AG04449 (cell line): ENCODE measurements around the gene PLCB1.

ENCODE experiments used
- CTCF ChIA-PET: fragments of 350-600 bp; formaldehyde crosslinking; extraction: SDS; loops from one replicate; lab custom pipeline; 2021; ENCODE audit warnings: antibody characterized with exemption; lab: Yijun Ruan, JAX
- POLR2A ChIA-PET: fragments of 400-600, 350-600 bp; formaldehyde crosslinking; extraction: SDS; loops from one replicate; lab custom pipeline; 2020; ENCODE audit warnings: antibody characterized with exemption, inconsistent platforms; lab: Yijun Ruan, JAX
- DNase-seq: peaks from one replicate; pipeline ENCODE4 v3.0.0-alpha.2; 2010; ENCODE audit warnings: low read depth, low spot score
- H3K4me3 ChIP-seq: 2 replicates; pipeline ENCODE4 v1.5.1; 2011; ENCODE audit warnings: low read depth, mild to moderate bottlenecking, control low read depth, low read length
- TF ChIP-seq, protein P1 (sequence below): IDR thresholded peaks from one replicate; pipeline ENCODE4 v1.5.1; 2011; ENCODE audit warnings: mild to moderate bottlenecking, moderate library complexity, low read length, control low read depth, inconsistent platforms; ENCODE audit not compliant: insufficient read depth; ENCODE audit errors: missing control alignments

Gene PLCB1

GRCh38 chr20:8547968-8548588 is 416.0 kb downstream of the PLCB1 start:
- CTCF ChIA-PET = interaction anchor here (0.7 to 1.2 kb wide), 3 partner anchors 15 to 175 kb away, joined by 3 read pairs; no protein-coding TSS in a partner anchor
- no peak for DNase-seq
- POLR2A ChIA-PET = no interaction called here
- TF ChIP-seq, protein P1, sequence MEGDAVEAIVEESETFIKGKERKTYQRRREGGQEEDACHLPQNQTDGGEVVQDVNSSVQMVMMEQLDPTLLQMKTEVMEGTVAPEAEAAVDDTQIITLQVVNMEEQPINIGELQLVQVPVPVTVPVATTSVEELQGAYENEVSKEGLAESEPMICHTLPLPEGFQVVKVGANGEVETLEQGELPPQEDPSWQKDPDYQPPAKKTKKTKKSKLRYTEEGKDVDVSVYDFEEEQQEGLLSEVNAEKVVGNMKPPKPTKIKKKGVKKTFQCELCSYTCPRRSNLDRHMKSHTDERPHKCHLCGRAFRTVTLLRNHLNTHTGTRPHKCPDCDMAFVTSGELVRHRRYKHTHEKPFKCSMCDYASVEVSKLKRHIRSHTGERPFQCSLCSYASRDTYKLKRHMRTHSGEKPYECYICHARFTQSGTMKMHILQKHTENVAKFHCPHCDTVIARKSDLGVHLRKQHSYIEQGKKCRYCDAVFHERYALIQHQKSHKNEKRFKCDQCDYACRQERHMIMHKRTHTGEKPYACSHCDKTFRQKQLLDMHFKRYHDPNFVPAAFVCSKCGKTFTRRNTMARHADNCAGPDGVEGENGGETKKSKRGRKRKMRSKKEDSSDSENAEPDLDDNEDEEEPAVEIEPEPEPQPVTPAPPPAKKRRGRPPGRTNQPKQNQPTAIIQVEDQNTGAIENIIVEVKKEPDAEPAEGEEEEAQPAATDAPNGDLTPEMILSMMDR = no peak
- no peak overlapping the region for H3K4me3 ChIP-seq

DNA sequence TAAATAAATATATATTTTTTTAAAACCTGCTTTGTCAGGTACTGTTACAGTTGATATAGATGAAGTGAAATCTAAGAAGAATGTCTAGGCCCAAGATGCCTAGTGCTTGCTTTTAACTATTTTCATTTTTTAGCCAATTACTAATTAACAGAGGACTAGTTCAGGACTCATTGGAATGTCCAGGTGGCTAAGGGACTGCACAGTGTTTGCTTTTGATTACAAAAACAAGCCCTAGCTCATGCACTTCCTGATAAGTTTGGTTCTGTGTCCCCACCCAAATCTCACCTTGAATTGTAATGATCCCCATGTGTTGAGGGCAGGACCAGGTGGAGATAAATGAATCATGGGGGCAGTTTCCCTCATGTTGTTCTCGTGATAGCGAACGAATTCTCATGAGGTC is 417.1 kb downstream of the PLCB1 start:
- TF ChIP-seq, protein P1 = no peak
- ChIA-PET POLR2A (no interaction called here), CTCF (interaction anchor here (1.1 to 1.2 kb wide), 2 partner anchors 13 to 172 kb away, joined by 3 read pairs; no protein-coding TSS in a partner anchor)
- DNase-seq = no peak
- no peak overlapping the region for H3K4me3 ChIP-seq

DNA sequence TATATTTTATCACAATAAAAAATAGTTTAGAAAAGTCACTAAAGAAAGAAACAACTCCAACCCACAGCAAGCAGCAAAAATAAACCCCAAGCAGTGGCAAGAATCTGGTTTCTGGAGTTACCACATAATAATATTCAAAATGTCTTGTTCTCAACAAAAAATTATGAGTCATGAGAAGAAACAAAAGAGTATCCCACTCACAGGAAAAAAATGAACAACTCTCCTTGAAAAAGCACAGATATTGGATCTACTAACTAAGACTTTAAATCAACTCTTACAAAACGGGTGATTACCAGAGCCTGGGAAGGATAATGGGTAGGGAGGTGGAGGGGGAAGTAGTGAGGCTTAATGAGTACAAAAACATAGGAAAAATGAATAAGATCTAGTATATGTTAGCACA is 425.6 kb downstream of the PLCB1 start:
- no peak for DNase-seq
- no peak overlapping the region for H3K4me3 ChIP-seq
- TF ChIP-seq, protein P1 = no peak
- POLR2A ChIA-PET = no interaction called here
- CTCF ChIA-PET = no interaction called here

- no peak for DNase-seq
- TF ChIP-seq, protein P1 = no peak
- H3K4me3 ChIP-seq = no peak overlapping the region
- ChIA-PET CTCF (interaction anchor here (1.1 kb wide), 1 partner anchor 14 kb away, joined by 3 read pairs; no protein-coding TSS in a partner anchor), POLR2A (no interaction called here)
Measured at GRCh38 chr20:8562356-8562755, 430.3 kb downstream of the PLCB1 start.

DNA sequence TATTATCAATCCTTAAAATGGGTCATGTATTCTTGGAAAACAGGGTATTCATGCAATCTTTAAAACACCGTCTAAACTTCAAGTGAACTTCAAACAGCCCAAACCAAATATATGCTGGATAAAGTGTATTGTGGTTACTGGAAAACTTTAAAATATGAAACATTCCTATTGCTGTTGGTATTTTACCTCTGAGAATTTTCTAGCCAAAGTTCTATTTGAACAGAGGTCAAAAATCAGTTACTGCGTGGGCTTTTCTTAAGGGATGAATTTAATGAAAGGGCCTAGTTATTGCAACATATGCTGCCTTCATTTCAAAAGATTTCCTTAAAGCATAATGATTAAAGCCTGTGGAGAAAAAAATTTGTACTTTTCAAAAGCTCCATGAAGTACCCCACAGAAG is 436.0 kb downstream of the PLCB1 start:
- DNase-seq = no peak
- no peak overlapping the region for H3K4me3 ChIP-seq
- TF ChIP-seq, protein P1 = no peak
- ChIA-PET CTCF (interaction anchor here (0.9 kb wide), 1 partner anchor 13 kb away, joined by 3 read pairs; no protein-coding TSS in a partner anchor), POLR2A (no interaction called here)

- TF ChIP-seq, protein P1 = no peak
- CTCF ChIA-PET = interaction anchor here (1.8 kb wide), 1 partner anchor 34 kb away, joined by 5 read pairs; no protein-coding TSS in a partner anchor
- DNase-seq = no peak
- no peak overlapping the region for H3K4me3 ChIP-seq
- POLR2A ChIA-PET = no interaction called here
Measured at GRCh38 chr20:8569766-8570165, 437.7 kb downstream of the PLCB1 start.
